Stimulated activated CD4-positive, alpha-beta T cell treated with anti-CD3 and anti-CD28 coated beads, TNF-alpha, amount 100 ng/mL, for 24 hours (primary cell): Measurements from ENCODE around the gene KIAA0930.
"Not testable (repeated sequence)": the region's sequence is repeated elsewhere in the genome, so short reads cannot be mapped to it uniquely, and the experiment has no call there.

Source experiments
- DNase-seq, 3 experiments: peaks; one replicate each; pipeline ENCODE4 v3.0.0-alpha.2; 2020; ENCODE audit warnings: low read depth in 3 of 3

Gene KIAA0930

DNA sequence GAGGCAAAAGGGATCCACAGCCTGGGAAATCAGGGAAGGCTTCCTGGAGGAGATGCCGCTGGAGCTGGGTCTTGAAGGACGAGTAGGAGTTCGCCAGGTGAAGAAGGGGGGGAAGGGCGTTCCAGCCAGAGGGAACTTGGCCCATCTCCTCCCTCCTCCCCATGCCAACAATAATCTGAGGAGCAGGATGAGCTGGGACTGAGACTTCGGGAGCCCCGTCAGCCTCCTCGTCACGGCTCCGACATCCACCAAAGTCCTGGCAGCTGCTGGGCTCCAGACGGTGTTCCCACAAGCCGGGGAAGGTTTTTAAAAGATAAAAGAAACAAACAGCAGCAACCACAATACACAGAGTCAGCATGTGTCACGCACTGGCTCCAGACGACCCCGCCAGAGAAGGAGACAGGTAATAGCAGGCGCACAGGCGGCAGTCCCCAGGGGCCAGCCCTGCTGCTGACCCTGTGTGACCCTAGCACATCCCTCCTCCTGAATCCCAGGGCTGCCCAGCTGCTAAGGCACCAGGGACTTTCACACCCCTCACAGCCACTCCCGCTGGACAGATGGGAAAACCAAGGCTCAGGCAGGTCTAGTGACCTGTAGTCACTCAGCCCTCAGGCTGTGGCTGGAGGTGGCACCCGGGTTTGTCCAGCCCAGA is 39.7 kb downstream of the KIAA0930 start:
- no peak for DNase-seq

DNA sequence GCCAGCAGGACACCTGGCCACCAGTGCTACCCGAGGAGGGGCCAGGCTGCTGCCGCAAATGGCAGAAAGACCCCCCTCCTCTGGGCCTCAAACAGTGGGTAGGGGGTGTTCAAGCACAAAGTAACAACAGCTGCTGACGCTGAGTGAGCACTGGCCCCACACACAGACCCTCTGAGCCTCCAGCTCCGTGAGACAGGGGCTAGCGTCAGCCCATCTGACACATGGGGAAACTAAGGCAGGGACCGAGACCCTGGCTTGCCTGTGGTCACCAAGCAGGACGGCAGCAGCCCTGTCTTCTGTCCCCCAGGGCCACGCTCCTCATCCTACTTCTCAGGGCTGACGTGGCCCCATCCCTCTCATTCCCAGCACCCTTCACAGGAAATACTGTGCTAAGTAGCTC is 40.5 kb downstream of the KIAA0930 start:
- no peak for DNase-seq

DNA sequence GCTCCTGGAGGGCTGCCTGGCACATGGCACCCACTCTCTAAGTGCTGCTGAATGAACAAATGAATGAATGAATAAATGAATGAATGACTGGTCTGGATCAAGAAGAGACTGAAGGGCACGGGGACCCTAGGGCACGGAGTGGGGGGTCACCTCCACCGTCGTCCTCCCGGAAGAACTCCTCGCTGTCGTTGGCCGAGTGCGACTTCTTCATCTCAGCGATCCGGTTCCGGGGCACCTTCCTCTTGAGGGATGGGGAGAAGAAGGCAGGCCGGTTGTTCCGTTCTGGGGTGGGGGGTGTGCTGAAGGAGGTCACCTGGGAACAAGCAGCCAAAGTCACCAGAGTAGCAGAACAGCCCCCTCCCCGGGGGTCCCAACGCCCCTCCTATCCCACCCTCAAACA is 41.0 kb downstream of the KIAA0930 start:
- DNase-seq: no peak

DNA sequence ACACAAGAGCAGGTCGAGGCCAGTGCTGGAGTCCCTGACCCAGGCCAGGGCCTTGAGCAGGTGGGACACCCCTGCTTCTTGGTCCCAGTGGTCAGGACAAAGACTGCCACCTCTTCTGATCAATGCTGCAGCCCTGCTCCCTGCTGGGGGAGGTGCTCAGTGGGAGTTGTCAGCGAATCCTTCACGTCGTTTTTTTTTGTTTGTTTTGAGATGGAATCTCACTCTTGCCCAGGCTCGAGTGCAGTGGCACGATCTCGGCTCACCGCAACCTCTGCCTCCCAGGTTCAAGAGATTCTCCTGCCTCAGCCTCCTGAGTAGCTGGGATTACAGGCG is 42.3 kb downstream of the KIAA0930 start:
- DNase-seq: no peak

DNA sequence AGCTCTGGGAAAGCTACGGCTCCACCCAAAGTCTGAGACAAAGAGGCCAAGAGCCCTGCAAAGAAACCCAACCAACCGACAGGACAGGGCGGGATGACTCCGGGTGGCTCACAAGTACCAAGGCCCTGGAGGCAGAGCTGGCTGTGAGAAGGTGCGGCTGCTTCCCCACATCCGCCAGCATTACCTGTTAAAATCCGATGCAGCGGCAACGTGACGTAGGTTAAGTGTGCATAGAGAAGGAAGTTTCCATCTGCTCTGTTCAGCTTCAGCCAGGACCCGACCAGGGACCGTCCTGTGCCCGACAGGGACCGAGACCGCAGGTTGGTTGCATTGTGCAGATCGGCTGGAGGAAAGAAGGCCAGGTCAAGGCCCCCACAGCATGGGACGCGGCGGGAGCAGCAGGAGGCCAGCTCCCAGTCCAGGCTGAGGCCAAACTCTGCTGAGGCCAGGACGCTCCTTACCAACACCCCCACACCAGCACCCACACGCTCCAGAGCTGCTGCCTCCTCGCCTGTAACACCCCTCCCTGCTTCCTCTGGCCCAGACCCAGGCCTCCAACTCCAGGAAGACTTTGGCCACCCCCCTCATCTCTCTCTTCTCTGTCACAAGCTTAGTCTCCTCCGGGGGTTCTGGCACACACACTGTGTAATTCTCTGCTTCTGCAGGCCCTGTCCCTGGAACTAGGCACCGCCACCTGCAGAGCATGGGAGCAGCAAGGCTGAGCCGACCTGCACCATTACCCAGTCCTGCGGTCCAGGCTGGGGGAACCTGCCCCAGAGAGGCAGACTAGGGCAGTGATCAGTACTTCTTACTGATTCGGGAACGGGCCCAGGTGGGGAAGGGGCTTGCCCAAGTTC is 42.9 kb downstream of the KIAA0930 start:
- no peak for DNase-seq

DNA sequence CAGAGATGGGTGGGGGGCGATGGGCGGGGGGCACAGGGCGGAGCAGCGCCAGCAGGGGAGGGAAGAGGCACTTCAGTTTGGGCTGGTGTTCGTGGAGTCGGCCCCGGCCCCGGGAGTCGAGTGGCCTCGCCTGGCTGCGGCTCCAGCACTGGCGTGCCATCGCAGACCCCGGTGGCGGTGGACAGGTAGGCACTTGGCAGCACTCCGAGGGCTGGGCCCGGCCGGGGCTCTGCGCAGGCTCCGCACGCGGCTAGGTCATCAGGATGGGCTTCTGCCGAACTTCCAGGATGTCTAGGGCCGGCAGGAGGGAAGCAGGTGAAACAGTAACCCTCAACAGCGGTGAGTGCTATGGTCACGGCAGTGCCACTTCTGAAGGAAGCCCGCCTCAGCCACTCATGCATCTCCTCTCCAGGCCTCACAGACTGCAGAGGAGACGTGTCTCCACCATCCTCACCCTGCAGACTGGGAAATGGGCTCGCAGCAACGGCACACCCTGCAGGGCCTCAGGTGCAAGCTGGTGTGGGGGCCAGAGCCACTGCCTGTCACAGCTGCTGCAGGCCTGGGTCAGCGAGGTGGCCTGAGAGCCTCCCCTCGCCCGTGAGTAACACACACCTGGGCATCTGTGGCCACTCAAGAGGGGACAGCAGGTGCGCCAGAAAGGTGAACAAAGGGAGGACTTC is 43.6 kb downstream of the KIAA0930 start:
- DNase-seq: no peak

DNA sequence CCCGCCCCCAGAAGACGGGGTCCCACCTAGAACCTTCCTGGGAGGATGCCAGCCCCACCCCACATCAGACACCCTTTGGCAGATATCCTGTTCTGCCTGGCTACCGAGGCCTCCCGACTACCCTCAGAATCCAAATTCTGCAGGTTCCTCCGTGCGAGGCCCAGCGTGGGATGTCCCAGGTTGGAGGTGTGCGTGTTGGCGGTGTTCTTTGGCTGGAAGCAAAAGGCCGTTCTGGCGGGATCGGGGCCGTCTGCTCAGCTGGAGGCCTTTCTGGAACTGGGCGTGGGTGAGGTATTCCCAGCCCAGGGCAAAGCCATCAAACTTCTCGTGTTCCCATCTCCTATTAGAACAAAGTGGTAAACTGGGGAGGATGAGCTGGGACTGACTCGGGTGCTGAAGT is 44.4 kb downstream of the KIAA0930 start:
- no peak for DNase-seq

DNA sequence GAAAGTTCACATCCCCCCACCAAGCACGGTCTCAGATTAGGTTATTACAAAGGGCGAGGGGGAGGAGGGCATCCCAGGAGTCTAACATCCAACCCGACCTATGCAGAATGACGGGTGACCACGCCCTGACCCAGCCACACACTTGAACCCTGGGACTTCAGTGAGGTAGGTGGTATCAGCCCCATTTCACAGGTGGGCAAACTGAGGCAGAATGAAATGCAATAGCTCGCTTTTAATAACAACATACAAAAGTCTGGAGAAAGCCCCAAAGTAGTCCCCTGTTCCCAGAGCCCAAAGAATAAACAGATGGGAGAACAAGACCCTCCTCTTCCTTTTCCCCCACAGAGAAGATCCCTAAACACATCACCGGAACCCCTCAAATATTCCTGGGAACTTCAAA is 45.1 kb downstream of the KIAA0930 start:
- no peak for DNase-seq

DNA sequence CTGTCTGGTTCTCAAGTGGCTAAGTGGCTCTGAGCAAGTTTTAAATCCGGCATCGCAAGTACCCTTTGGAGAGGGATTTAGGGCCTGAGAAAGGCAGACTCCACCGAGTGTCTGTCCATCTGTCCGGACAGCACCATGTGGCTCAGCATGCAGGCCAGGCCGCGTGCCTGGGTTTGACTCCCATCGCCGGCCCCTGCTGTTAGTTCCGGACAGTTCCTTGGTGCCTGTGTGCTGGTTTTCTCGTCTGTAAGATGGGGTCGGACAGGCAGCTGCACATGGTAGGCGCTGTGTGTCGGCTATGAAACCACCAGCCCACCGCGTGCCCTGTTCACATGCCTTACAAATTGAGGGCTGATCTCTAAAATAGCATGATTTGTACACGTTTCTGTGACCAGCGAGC is 46.0 kb downstream of the KIAA0930 start:
- DNase-seq: no peak

DNA sequence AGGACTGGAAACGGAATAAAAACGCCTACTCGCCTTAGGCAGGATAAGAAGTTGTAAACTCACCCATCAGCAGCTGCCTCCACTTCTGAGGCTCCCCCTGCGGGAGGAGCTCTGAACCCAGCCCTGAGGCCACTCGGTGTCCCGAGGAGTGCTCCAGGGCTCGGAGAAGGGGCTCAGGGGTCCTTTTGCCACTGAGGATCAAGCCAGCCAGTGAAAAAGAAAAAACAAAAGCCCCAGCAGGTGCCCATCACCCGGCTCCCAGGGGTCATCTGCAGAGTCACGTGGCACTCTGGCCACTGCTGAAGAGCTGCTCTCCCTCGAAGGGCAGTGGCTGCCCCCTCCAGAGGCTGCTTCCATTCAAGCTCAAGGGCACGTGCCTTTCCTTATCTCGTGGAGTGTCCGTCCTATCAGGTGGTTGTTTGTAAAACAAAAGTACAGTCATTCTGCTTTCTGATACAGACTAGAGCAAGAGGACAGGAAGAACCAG is 48.0 kb downstream of the KIAA0930 start:
- no peak for DNase-seq

DNA sequence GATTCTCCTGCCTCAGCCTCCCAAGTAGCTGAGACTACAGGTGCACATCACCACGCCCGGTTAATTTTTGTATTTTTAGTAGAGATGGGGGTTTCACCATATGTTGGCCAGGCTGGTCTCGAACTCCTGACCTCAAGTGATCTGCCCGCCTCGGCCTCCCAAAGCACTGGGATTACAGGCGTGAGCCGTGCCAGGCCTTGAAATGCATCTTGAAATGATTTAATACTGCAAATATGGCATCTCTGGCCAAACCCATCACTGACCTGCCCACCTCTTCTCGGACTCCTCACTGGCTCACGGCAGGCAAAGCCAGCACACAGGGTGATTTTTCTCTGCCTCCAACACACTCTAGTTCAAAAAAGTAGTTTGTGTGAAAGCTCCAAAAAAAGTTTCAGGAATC is 48.9 kb downstream of the KIAA0930 start:
- DNase-seq: not testable (repeated sequence)

DNA sequence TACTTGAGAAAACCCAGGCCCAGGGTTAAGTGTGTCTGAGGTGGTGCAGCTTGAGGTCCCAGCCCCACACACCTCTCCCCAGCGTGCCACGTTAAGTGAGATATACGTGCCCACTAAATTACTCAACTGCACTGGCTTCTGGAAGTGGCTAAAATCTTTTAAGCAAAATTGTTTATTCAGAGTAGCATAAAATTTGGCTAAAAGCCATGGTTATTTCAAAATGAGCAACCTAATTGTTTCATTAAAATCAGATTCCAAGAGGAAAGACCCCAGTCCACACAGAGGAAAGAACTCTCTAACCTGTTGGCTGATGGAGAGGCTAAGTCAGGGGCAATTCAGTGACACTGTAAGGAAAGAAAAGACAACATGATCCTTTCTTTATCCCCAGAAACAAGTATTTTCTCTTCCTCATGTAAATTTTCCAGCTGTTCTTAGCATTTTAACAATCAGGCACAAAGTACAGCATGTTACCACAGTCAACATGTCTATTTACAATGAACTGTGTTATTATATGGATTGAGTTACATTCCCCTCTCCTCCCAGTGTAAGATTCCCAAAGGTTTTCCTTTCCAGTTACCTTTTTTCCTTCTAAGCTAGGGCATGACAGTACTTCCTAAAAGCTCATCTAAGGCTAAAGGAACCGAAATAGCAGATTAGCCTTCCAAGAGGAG is 50.4 kb downstream of the KIAA0930 start:
- DNase-seq: no peak

DNA sequence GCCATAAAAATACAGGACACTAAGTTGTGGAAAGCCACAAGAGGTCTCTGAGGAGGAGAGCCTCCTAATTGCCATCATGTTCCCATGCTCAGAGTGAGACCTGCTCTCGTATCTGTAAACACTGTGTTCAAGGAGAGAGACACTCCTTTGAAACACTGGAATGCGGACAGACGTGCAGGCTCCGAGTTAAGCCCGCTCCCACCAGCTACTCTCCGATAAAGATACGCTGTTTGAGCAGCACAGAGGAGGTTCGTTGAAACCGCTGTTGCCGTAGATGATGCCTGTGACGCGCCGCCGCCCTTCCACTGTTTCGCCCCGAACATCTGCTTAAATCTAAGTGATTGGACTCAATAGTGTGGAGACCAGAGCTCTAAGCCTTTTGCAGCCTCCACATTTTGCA is 51.9 kb downstream of the KIAA0930 start:
- DNase-seq: no peak

DNA sequence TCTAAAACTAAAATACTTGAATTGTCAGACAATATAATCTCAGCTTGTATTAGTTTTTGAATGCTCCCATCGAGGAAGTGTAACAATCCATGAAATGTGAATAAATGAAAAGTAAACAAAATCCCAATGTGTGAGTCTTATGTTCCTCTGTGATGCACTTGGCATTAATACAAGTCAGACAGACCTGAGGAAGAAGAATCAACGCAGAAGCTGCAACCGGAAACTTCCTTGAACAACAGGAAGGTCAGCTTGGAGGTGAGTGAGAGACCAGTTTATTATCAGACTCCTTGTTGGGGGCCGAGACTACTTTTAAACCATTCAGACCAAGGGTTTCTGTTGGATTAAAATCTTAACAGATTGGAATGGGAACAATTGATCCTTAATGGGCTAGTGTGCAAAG is 52.8 kb downstream of the KIAA0930 start:
- DNase-seq: no peak

DNA sequence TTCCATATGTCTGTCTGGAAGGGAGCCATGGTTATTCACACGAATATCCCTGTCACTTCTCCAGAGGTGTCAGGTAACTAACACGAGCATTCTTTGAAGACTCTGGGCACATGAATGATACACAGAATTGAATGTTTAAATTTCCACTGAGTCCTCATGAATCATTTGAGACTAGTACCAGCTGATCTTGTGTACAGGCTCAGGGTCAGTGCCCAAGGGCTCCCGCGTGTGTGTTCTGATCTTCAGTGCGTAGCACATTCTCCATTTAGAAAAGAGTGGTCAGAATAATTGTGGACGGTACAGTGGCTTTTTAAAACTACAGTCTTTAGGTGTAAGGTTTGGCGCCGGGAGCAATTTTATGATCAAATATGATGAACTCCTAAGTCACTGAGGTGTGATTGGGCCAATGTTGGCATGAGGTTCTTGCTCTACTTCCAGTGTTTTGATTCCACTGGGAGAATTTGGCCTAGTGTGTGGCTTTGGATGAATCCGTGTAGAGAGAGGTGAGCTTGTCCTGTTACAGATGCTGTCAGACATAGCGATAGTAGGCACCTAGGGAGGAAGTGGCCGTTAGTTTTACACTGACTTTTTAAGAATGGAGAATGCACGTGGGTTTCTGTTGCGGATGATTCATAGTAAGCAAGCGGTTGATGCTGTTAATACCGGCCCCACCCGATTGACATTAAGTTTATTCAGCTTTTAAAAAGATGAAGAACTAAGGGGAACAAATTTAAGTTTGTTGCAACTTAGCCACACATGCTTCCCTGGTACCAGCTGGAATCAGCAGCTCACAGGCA is 54.8 kb downstream of the KIAA0930 start:
- no peak for DNase-seq

DNA sequence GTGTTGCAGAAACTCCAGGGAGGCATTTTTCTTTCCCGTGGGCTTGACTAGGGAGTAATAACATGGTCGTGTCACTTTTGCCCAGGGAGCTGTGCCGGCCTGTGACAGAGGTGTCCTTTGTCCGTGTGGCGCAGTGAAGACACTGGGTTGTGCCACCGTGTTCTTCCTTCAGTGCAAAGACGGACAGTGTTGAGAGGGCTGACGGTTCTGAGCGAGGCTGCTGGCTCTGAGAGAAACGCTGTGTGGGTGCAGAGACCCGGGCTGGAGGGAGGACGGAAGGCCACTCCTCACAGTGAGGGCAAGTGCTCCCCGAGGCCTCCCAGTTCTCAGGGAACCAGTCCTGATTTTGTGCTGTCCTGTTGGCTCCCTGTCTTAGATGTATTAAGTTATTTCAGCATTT is 56.7 kb downstream of the KIAA0930 start:
- no peak for DNase-seq

DNA sequence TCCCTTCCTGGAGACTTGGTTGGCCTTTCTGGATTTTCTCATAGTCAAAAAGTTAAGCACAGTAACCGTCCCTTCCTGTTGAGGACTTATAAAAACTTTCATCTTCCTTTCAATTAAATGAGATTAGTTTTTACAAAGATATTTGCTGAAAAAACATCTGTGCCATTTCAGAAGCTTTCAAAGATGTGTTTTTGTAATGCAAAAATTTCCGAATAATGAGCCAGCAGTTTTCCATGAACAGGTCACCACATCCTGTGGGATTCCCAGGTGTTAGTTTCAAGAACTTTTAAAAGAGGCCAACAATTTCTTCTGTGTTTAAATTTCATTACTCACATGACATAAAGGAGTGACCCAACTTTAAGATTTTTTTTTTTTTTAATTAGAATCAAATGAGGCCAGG is 58.9 kb downstream of the KIAA0930 start:
- DNase-seq: no peak

DNA sequence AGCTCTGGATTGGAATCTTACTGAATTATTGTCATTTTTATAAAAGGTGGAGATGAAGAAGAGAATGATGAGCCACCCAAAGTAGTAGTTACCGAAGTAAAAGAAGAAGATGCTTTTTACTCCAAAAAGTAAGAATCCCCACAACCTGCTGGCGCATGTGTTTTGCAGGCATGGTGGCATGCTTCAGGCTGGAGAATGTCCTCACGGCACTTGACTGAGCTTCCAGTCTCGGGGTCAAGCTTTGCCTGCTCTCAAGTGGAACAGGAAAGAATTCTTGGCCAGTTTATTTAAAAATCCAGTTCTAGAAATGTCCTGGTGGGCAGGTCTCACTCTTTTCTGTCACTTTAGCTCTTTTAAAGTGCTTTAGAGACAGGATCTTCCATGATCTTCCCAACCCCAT is 59.5 kb downstream of the KIAA0930 start:
- no peak for DNase-seq

DNA sequence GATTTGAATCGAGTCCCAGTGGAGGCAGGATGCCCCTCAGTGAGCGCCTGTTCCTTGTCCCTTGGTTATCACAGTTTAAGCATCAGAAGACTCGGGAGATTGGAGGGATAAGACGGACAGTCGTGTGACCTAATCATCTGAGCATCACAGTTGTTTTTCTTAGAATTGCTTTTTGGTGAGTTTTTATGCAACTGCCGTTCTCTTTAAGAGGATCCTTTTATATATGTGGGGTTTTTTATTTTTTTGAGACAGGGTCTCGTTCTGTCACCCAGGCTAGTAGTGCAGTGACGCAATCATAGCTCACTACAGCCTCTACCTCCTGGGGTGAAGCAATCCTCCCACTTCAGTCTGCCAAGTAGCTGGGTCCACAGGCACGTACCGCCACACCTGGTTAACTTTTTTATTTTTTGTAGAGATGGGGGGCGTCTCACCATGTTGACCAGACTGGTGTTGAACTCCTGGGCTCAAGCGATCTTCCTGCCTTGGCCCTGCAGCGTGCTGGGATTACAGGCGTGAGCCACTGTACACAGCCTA is 60.5 kb downstream of the KIAA0930 start:
- no peak for DNase-seq

DNA sequence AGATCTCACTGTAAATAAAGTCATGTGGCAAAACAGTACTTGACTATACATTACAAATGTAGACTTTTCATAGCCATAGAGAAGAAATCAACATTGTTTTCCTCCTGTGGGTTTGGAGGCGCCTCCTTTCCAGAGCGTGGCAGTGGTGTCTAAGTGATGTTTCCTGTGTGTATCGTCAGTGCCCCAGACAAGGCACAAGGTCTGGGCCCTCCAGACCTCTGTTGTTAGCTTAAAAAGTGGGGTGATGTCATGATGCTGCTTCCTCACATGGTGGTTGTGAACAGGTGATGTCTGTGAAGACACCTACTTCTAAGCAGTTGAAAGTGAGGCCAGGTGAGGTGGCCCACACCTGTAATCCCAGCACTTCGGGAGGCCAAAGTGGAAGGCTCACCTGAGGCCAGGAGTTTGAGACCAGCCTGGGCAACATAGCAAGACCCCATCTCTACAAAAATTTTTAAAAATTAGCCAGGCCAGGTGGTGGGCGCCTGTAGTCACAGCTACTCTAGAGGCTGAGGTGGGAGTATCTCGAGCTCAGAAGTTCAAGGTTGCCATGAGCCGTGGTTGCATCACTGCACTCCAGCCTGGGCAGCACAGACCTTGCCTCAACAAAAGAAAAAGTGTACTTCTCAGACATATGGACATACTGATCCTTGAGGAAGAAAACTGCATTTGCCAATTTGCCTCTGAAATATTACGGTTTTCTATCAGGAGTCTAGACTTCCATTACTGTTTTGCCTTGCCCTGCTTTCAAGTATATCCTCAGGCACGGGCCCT is 61.2 kb downstream of the KIAA0930 start:
- no peak for DNase-seq
